T follicular helper cell (primary cell): Measurements from ENCODE around the gene COG3.

ENCODE experiments used
- DNase-seq: peaks from one replicate; pipeline ENCODE4 v3.0.0-alpha.2; 2020; ENCODE audit warnings: low read depth

Gene COG3

DNA sequence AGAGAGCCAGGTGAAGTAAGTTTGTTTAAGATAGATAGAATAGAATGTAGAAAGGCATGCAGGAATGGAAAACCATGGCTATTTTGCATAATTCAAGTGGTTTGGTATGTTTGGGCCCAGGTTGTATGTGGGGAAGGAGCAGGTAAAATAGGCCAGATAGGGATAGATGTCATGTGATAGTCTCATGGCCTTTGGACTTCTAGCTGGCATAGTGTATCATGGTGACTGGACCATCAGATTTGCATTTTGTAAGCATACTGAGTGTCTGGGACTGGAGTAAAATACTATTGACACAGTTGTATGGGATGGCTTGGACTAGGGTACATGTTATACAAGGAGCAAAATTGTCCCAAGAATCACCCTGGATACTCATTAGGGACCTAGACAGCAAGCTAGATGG, 38.9 kb downstream of the COG3 start:
- DNase-seq: no peak

DNA sequence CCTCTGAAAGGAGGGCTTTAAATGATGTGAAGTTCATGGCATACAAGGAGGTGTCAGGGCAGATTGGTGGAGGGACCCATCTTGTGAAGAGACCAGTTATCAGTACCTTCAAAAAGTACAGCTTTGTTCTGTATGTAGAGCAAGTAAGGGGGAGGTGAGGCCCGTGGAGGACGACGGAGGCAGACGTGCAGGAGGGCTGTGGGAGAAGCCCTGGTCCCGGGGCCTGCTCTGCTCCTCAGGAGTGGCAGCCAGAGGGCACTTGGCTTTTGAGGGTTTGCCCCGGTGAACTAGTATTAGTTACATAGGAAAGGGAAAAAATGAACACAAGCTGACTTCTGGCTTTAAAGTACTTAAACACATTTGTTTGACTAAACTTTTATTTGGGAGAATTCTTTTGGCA, 42.1 kb downstream of the COG3 start:
- DNase-seq: no peak

DNA sequence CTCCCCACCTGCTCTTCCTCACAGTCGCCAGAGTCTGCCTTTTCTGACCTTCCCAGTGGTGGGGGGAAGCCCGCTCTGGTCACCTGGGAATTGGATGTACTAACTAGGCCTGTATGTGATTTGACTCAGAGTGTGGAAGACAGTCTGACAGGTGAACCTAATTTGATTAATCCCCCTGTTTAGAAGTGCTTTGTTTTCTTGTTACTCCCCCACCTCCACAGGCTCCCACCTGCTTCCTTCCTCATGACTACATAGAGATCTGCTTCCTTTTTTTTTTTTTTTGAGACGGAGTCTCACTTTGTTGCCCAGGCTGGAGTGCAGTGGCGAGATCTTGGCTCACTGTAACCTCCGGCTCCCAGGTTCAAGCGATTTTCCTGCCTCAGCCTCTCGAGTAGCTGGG, 44.0 kb downstream of the COG3 start:
- no peak for DNase-seq

DNA sequence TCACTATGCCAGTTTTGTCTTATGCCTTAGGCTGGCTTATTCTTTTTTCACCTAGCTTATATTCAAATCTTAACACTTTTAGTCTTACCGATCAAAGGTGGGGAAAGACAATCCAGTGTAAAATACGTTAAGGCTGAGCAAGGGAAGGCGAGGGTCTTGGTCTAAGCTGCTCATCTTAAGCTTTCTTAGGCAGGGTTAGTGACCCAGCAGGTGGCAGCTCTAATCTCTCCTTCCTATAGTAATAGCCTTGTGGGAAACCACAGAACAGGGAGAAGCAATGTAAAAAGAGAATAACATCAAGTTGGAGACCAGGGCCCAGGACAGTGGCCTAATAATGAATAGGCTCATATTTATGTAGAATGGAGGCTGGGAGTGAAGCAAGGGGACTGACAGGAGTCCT, 45.9 kb downstream of the COG3 start:
- DNase-seq: no peak

DNA sequence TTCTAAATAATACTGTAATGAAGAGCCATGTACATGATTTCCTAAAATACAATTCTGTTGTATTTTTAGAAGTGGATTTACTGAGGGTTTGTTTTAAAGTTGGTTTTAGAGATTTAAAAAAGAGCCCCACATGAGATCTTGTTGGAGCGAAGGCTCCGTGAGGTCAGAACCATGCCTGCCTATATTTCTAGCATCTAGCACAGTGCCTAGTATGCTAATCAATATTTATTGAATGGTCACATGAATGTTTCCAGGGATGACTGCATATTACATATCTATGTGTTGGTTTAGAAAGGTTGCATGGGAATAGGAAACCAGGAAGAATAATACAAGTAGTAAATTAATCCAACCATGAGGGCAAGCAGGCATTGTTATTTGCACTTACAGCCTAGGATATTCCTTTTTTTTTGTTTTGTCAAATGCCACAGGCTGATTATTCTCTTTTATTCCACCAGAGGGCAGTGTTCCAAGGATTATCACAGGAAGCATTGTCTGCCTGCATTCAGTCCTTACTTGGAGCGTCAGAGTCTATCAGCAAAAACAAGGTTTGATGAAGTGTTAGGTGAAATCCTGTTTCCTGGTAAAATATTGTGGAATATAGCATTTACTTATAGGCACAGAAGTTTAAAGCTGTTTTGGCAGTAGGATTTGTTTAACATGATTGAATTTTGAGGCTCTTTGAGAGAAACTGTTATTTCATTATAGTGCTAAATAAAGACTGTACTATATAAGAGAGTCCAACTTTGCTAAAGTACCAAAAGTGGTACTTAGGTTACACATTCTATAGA, 46.8 kb downstream of the COG3 start:
- DNase-seq: no peak

DNA sequence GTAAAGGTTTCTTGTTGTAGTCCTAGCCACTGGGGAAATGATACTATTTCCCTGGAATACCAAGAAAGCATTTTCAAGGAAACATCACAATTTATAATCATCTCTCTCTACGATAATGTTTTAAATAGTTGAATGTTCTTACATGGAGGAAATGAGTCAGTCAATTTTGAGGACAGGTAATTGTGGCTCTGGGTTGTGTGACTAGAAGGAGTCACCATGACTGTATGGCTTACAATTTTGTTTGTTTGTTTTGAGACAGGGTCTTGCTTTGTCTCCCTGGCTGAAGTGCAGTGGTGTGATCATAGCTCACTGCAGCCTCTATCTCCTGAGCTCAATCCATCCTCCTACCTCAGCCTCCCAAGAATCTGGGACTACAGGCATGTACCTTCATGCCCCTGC, 47.4 kb downstream of the COG3 start:
- no peak for DNase-seq

DNA sequence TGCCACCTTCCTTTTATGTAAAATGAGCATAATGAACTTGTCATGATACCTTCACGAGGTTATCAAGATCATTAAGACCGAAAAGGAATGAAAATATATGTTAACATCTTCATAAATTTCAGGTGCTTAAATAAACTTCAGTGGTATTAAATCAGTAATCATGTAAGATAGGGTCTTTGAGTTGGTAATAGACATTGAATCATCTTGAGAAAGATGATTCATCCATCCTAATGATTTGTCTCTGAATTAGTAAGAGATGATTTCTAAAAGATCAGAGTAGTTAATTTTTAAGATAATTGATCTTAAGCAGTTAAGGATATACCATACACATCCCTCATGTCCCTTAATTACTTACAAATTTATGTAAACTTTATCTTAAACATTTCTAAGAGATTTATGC, 52.0 kb downstream of the COG3 start:
- DNase-seq: no peak

DNA sequence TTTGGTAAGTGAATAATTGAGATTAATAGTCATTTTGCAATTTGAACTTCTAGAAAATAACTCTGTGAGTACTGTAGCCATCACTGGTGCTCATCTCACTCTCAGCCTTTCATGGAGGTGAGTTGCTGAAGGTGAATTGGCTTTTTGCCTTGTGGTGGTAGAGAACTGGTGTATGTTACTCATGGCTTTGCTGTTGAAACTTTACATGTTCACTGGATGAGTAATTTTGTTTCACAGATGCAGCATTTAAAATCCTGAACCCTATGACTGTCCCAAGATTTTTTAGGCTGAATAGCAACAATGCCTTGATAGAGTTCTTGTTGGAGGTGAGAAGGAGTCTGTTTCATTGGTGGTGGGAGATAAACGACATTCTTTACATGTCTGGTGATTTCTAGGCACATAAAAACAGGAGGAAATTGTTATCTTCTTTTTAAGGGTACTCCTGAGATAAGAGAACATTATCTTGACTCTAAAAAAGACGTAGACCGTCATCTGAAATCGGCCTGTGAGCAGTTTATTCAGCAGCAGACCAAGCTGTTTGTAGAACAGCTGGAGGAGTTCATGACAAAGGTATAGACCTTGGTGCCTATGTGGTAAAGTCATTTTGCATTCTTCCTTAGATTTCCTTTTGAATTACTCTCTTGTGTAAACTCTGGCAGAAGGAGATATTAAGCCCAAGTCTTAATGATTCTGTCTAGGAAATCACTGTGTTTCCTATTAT, 53.9 kb downstream of the COG3 start:
- DNase-seq: no peak

DNA sequence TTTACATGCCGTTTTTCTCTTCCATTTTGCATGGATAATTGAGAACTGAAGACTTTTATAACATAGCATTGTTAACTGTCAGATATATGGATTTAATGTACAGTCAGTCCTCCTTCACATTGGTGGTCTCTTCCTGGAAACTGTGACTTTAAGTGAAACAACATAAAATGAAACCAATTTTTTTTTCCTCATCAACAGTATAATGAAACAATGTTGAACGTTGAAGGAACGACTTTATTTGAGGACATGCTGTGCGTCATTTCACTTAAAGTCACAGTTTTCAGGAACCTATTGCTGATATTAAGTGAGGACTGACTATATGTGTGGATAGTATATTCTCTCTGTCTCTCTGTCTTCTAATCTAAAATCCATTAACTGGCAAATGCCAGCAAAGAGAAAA, 54.8 kb downstream of the COG3 start:
- DNase-seq: no peak

DNA sequence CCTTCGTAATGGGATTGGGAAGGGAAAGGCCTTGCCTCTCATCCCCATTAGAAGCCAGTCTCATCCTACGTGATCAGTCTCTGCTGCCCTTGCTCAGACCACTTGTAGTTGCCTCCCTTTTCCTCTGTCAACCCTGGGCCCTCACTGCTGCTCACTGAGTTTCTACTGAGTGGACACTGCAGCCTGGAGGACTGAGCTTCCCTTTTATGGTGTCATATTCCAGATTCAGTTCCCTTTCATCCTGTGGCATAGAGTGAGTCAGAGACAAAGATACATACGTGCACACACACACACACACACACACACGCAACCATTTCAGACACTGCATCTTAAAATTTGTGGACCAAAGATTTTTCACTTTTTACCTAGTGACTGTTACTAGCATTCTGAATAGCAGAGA, 56.6 kb downstream of the COG3 start:
- no peak for DNase-seq

DNA sequence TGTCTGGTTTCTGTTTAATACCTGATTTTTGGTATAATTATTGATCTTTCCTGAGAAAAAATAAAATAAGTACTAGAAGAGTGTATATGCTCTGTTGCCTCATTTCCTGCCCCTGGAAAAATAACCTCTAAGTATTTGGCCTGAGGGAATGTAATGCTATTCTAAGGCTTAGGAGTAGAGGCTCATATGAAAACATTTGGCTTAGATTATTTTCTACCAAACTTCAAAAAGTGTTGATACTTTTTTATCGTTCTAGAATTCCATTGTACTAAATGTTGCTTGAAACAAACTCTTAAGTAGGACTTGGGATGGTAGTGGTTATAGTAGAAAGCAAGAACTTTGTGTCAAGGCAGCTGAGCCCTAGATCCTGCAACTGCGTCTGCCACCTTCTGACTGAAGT, 57.8 kb downstream of the COG3 start:
- DNase-seq: no peak

DNA sequence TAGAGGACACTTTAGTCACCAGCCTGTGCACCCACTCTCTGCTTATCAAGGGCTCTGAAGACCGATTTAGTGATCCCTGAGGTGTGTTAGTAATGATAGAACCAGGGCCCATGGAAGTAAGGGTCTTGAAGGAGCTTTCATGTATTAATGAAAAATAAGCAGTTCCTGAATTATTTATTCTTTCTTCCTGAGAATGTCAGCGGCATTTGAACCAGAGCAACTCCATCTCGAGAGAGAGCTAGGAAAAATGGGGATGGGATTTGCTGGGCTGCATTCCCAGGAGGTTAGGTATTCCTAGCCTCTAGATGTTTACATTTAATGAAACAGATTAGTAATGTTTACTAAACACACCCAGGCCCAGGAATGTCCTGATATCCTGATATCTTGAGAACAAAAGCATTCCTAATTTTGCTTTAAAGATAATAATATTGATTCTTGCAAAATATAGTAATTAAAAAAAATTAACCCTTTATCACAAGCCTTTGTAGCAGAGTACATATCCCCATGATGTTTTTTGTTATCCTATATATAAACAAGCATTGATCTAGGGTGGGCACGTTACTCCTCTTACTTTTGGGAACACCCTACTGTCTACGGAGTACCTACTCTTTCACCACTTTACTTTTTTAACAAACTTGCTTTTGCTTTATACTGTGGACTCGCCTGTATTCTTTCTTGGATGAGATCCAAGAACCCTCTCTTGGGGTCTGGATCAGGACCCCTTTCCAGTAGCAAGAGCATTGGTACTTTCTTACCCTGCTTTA, 63.1 kb downstream of the COG3 start:
- no peak for DNase-seq

DNA sequence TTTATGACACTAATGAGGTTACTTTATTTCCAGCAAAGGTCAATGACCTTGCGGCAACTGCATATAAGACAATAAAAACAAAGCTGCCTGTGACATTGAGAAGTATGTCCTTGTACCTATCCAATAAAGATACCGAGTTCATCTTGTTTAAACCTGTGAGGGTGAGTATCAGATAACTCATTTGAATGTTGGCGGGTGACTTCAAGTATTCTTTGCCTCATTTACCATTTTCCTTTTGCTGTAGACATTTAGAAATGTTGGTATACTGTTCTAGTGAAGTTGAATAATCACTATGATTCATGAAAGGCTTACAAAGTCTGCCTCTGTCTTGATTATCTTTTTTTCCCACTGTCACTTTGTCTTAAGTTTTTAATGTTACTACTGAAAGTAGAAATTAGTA, 65.0 kb downstream of the COG3 start:
- DNase-seq: no peak

DNA sequence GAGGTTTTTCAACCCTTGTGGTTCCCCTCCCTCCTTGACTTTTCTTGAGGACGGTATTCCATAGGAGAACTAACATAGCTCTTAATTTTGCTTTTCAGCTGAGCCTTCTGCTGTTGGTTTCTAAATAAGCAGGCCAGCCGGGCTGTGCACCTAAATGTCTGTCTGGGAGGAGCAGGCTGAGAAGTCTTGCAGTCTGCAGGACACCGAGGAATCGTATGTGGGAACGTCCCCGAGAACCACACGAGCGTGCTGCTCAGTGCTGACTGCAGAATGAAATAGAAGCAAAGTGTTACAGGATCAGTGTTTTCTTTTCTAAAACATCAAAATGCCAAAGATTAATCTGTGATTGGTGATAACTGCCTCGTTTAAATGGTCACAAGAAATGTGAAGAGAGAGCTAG, 69.9 kb downstream of the COG3 start:
- DNase-seq: no peak

DNA sequence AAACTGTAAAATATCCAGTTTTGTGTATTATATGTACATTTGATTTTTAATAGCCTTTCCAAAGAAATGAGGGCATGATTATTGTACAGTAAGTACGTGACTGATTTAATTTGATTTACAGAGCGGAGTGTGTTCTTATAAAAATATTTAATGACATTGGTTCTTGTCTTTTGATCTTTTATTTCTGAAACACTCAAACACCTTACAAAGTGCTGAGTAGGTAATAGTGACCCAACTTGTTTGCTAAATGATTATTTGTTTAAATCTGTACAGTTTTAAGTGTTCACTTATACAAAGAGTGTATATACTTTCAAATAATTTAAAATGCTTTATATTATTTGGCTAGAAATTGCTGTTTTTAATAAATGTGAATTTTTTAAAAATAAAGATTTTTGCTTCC, 71.5 kb downstream of the COG3 start:
- no peak for DNase-seq

DNA sequence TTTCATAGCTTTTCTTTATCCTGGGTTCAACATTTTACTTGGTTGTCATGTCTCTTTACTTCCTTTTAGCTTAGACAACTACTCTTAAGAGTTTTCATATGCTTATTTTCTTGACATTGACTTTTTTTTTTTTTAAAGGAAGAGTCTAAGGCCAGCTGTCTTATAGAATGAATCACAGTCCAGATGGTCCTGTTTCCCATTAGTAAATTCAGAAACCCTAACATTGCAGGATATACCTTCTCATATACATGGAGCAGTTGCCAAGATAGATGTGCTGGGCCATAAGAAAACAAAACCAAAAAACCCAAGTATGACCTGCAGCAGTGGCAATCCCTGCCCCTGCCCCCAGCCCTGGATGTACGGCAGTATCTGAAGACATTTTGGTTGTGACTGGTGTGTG, 72.8 kb downstream of the COG3 start:
- no peak for DNase-seq

DNA sequence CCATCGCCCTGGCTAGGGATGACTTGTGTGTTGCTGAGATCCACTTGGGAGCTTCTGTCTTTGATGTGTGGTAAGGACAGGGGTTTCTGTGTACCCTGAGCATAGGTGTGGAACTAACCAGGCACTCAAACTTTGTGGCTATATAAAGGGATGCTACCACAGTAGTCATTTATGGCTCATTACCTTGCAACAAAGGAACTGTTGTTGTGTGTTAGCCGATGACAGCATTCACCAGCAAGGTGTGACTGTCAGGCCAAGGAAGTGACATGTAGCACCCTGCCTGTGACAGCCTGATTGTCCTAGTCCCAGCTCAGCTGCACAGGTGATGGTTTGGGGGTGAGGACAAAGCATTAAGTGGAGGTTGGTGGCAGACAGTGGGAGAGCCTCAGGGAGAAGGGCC, 73.6 kb downstream of the COG3 start:
- DNase-seq: no peak

DNA sequence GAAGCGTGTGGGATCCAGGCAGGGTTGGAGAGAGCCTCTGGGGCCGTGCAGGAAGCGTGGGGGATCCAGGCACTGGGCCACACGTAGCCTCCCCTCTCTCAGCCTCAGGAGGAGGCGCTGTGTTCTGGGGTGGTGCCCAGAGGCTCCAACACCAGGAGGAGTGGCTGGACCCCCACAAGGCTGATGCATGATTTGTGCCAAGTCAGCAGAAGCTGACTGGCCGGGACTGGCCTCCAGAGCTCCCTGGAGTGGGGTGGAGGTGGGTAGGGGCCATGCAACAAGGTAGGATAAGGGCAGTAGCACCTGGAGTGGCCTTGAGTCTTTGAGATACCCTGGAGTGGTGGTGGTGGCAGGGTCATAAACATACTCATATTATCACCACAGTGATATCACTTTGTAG, 75.5 kb downstream of the COG3 start:
- DNase-seq: no peak

DNA sequence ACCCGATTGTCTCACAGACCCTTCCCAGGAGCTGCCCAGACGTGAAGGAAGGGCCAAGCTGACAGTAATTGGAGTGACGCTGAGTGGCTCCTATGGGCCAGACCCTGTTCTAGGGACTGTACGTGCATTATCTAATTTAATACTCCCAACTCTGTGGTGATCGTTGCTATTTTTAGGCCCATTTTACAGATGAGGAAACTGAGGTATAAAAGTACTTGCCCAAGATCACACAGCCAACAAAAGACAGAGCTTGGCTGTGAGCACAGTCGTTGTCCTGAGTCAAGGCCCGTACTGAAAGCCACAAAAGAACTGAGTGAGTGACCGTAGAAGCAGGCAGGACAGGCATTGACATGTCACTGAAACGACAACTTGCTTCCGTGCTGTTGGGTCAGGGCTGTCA, 76.1 kb downstream of the COG3 start:
- DNase-seq: no peak

DNA sequence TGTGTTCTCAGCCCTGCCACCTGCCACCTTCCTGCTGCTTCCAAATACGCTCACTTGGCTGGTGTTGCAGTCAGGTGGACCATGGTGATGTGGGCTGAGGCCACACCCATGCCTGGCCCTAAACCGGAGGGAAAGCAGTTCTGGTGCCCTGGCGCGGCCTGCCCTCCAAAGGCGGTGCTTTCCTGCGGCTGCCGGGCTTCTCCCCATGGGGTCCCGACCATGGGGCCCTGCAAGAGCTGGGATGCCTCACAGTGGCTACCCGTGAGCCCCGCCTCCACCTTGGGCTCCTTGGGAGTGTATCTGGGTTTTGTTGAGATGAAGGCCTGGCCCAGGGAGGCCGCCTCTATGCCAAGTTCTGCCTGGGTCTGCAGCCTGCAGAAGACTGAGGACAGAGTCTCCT, 77.1 kb downstream of the COG3 start:
- DNase-seq: no peak

DNA sequence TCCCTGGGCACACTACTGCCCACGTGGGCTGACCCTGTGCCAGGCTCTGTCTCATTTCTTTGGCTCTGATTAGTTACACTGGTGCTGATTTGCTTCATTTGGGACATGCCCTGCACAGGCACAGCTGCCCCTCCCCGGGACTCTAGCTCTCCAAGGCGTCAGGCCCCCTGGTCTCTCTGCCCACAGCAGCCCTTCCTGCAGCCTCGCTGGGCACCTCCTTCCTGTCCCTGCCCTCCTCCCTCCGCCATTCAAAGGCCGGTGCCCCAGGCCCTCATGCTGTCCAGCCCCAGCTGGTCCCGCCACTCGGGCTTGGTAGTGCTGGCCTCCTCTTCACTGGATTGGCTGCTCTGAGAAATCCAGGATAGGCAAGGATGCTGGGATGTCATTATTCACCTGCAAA, 77.7 kb downstream of the COG3 start:
- no peak for DNase-seq

DNA sequence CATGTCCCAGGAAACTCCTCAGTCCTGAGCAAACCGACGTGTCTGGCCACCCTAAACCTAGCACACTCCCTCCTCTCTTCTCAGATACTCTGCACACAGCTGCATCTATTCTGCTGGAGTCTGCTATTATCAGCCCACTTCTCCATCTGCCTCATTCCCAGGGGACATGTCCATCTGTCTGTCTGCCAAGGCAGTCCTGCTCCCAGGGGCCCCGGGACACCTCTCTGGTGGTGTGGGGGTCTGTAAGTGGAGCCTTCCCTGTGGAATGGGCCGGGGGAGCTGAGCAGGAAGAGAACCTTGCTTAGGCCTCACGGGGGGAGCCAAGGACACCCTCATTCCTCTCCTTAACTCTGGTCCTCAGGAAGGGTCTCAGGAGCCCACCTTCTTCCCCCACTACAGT, 78.1 kb downstream of the COG3 start:
- no peak for DNase-seq

DNA sequence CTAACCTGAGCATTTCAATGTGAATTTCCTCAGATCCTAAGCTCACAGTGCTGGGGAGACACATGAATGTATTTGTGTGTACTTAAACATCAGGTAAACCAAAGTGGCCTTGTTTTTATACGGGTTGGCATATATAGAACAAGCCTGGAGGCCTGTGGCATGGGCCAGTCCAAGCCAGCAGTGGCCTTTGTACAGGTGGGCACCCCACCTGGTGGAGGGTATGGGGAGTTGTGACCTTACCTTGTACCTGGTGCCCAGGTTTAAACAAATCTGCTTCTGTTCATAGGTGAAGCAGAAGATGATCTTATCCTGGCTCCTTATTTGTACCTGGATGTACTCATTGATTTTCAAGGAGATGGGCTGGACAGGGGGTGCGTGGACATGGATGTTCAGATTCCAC, 79.8 kb downstream of the COG3 start:
- DNase-seq: no peak
